Measurements from ENCODE around the gene BMP10. TPM values are rescaled to one million over a fixed set of nuclear protein-coding genes. Genes with fewer than 3 reads are reported as not detected.

BMP10 gene
- total RNA-seq, 1 donor from 2014 or later, result not detected

GRCh38 chr2:68825866-68826265 is 45.3 kb downstream of the BMP10 start:
- no peaks in the 10 kb centered on the region for H3K27me3 ChIP-seq (ENCODE audit: control insufficient read depth, insufficient read depth, low read length)
- no peak for TF ChIP-seq CTCF (IDR thresholded peaks at IDR 0.05; ENCODE audit: insufficient read depth, low read length, severe bottlenecking)
- DNase-seq (ENCODE audit: low read depth), result no peak
- FAIRE-seq, result no peak
- peaks cover 3% of the 10 kb centered on the region for H3K36me3 ChIP-seq (ENCODE audit: control insufficient read depth, insufficient read depth, low read length)
- H3K4me3 ChIP-seq (ENCODE audit: low read depth, low read length), result no peak overlapping the region

DNA sequence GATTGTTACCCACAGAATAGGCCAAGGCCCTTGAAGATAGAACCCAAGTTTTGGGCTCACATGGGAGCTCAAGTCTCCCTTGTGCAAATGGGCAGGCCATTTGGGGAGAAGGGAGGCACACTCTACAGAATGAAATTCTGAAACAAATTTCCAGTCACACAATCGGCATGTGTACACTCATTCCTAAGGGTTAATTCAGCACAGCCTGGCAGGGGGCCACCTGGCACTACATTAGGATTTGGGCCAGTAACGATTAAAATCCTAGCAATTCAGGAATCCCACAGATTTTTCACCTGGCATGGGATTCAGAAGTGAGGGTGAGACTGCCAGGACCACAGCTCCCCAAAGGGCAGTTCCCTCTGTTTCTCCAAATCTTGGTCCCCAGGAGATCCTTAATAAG is 46.4 kb downstream of the BMP10 start:
- H3K36me3 ChIP-seq (ENCODE audit: control insufficient read depth, insufficient read depth, low read length), result peaks cover 3% of the 10 kb centered on the region
- no peak overlapping the region for H3K4me3 ChIP-seq (ENCODE audit: low read depth, low read length)
- no peak for FAIRE-seq
- DNase-seq (ENCODE audit: low read depth), result peak; percentile 53
- no peak for TF ChIP-seq CTCF (IDR thresholded peaks at IDR 0.05; ENCODE audit: insufficient read depth, low read length, severe bottlenecking)
- H3K27me3 ChIP-seq (ENCODE audit: control insufficient read depth, insufficient read depth, low read length), result no peaks in the 10 kb centered on the region

GRCh38 chr2:68822207-68822872 is 48.9 kb downstream of the BMP10 start:
- H3K36me3 ChIP-seq (ENCODE audit: control insufficient read depth, insufficient read depth, low read length), result peaks cover 3% of the 10 kb centered on the region
- TF ChIP-seq CTCF (IDR thresholded peaks at IDR 0.05; ENCODE audit: insufficient read depth, low read length, severe bottlenecking), result no peak
- FAIRE-seq, result no peak
- H3K4me3 ChIP-seq (ENCODE audit: low read depth, low read length), result no peak overlapping the region
- H3K27me3 ChIP-seq (ENCODE audit: control insufficient read depth, insufficient read depth, low read length), result no peaks in the 10 kb centered on the region
- DNase-seq (ENCODE audit: low read depth), result no peak

DNA sequence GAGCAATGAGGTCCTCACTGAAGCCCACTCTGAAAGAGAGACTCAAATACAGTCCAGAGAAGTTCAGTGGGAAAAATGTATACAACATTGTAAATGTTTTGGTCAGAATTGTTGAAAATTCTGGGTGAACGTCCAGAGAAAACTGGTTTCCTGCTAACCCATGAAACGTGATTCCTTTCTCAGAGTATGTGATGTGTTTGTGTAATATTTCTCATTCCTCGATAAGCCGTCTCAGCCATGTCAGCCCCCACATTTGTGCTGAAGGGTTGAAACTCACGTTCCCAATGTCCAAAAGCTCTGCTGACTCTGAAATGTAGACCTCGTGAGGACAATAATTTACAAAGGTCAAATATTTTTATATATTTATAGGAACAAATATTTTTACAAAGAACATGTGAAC is 51.6 kb downstream of the BMP10 start:
- TF ChIP-seq CTCF (IDR thresholded peaks at IDR 0.05; ENCODE audit: insufficient read depth, low read length, severe bottlenecking), result no peak
- Histone ChIP-seq H3K36me3 (ENCODE audit: control insufficient read depth, insufficient read depth, low read length) (peaks cover 3% of the 10 kb centered on the region), H3K4me3 (ENCODE audit: low read depth, low read length) (no peak overlapping the region), H3K27me3 (ENCODE audit: control insufficient read depth, insufficient read depth, low read length) (no peaks in the 10 kb centered on the region)
- no peak for DNase-seq (ENCODE audit: low read depth)
- FAIRE-seq, result no peak

DNA sequence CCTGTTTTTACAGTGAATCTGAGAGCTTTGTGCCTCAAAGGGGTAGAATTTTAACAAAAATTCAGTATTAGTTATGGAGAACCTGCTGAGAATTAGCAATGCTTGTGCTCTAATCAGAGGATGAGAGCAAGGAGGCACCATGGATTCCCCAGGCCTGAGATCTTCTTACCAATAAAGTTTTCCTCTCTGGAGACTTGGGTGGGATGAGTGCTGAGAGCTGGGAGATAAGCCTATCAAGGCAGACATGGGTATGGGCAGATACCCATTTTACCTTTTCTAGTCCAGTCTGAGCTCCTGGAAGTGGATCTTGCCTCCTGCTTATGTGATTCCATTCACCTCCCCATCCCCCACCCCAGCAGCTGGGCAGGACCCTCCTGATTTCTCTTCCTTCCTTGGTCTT is 53.9 kb downstream of the BMP10 start:
- H3K4me3 ChIP-seq (ENCODE audit: low read depth, low read length), result no peak overlapping the region
- DNase-seq (ENCODE audit: low read depth) (no peak), FAIRE-seq (no peak)
- H3K27me3 ChIP-seq (ENCODE audit: control insufficient read depth, insufficient read depth, low read length), result no peaks in the 10 kb centered on the region
- H3K36me3 ChIP-seq (ENCODE audit: control insufficient read depth, insufficient read depth, low read length), result peaks cover under 1% of the 10 kb centered on the region
- TF ChIP-seq CTCF (IDR thresholded peaks at IDR 0.05; ENCODE audit: insufficient read depth, low read length, severe bottlenecking), result no peak

Other genes with a start within 250 kb of the BMP10 start
- gene PROKR1, start 227.8 kb downstream of the BMP10 start, total RNA-seq, result not detected in 2 replicates
- gene ARHGAP25, start 136.6 kb downstream of the BMP10 start, total RNA-seq, result 0.77 and 0.79 TPM in 2 replicates
- gene GKN2, start 81.5 kb upstream of the BMP10 start, total RNA-seq, result not detected in 2 replicates
- gene GKN1, start 103.2 kb upstream of the BMP10 start, total RNA-seq, result not detected in 2 replicates
- gene ANTXR1, start 141.8 kb upstream of the BMP10 start, total RNA-seq, result 1.5 and 3.7 TPM in 2 replicates

Measured in bronchial epithelial cell (primary cell).